ENCODE results near the gene PAQR9.

The PAQR9 gene

DNA sequence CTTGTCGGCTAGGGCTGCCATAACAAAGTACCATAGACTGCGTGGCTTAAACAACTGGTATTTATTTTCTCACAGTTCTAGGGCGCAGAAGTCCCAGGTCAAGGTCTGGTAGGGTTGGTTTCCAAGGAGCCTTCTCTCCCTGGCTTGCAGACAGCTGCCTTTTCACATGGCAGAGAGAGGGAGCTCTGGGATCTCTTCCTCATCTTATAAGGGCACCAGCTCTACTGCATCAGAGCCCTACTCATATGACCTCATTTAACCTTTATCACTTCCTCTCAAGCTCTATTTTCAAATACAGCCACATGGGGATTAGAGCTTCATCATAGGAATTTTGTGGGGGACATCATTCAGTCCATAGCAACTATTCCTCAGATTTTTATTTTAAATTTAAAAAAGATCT is 17.6 kb upstream of the PAQR9 start:
- DNase-seq, result no peak

DNA sequence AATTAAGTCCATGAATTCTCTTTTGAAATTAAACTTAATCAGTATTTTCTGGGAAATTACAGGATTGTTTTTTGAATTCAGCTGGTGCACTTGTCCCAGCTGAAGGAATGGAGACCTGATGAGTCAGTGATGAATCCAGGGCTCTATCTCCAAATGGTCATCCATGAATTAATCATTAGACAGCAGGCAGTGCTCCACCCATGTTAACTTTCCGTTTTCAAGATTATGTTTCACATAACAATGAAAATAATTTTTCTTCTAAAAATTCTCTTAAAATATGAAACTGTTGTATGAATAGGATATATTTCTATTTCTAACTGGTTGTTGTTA is 13.9 kb upstream of the PAQR9 start:
- no peak for DNase-seq

GRCh38 chr3:142976621-142977398 is 13.3 kb upstream of the PAQR9 start:
- DNase-seq, result no peak

DNA sequence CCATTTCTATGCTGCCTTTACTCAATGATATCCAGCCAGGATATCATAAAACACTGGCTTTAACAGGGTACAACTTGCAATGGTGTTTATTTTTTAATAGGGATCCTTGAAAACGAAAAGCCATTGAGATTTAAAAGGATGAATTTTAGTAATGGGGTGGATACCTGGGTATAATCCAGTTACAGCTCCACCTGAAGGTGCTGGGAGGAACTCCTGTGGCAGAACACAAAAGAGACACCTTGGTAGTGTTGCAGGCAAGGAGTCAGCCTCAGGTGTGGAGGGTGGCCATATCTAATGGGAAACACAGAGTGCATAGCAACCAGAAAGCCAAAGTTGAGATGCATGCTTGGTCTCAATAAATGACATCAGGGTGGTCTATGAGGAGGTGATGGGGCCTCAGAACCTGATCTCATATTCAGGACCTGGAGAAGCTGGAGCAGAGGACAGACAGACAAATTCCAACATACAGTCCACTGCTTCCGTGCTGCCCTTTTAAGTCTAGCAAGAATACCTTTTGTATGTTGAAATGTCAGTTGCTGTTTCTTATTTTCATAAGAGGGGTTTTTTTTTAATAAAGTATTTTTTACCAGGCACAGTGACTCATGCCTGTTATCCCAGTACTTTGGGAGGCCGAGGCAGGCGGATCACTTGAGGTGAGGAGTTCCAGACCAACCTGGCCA is 12.0 kb upstream of the PAQR9 start:
- DNase-seq, result no peak

DNA sequence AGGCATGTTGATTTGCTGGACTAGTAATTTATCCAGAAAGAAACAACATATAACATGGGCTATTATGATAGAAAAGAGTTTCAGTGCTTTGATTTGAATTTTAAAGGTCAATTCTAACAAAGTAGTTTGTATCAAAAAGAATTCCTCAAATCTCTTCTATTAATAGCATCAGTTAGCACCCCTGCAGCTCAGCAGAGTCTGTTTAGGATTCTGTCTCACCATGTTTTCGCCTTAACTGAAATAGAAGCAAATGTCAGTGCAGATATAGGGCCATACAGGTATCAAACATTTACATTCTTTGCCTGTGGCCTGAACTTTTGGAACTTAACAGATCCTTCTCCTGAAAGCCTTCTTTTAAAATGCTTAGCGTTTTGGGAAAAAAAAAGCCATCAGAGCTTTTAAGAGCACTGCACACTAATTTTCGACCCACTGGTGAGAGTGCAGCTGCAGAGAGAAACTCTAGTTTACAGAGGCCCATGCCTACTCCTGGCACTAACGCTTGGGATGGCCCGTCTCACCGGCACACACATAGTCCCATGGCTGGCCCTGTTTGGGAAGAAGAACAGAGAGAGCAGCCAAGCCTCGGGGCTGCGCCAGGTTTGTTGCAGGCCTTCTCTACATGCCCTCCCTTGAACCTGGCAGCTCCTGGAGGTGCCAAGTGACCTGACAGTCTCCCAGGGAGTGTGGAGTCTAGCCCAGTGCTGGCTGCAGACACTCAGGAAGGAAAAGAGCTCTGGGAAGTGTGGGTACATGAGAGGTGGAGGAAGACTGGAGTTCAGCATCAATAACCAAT is 9.9 kb upstream of the PAQR9 start:
- DNase-seq, result no peak

DNA sequence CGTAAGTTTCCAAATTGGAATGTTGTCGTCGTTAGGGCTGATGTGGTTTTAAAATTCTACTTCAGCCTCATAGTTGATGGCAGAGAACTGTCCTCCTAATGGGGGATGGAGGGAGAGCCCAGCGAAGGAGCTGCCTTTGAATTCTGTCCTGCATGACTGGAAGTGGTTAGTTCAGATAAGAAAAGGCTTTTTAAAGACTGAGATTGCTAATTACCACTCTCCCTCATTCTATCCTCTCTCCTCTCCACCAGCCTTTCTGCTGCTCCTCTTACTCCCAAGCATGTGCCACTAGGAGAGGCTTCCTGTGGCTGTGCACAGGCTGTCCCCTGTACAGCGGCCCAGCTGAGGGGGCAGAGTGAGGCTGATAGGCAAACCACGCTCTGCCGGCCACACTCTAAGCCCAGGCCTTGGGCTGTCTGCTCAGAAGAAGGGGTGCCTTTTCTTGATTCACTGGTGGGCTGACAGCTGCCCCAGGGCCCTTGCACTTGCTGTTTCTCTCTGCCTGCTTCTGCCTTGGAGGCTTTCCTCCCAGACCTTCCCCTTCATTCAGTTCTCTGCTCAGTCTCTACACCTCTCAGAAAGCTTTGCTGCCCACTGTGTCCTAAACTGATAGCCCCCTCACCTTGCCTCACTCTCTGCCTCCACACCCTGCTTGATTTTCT is 8.7 kb upstream of the PAQR9 start:
- DNase-seq, result no peak

DNA sequence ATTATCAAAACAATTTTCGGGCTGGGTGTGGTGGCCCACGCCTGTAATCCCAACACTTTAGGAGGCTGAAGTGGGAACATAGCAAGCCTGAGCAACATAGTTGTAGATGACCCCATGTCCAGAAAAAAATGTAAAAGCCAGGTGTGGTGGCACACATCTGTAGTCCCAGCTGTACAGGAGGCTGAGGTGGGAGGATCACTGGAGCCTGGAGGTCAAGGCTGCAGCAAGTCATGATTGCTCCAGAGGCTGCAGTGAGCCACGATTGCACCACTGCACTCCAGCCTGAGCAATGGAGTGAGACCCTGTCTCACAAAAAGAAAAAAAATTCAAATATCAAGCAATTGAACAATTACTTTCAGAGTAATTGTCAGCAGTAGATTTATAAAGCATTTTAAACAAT is 8.0 kb upstream of the PAQR9 start:
- DNase-seq, result no peak

DNA sequence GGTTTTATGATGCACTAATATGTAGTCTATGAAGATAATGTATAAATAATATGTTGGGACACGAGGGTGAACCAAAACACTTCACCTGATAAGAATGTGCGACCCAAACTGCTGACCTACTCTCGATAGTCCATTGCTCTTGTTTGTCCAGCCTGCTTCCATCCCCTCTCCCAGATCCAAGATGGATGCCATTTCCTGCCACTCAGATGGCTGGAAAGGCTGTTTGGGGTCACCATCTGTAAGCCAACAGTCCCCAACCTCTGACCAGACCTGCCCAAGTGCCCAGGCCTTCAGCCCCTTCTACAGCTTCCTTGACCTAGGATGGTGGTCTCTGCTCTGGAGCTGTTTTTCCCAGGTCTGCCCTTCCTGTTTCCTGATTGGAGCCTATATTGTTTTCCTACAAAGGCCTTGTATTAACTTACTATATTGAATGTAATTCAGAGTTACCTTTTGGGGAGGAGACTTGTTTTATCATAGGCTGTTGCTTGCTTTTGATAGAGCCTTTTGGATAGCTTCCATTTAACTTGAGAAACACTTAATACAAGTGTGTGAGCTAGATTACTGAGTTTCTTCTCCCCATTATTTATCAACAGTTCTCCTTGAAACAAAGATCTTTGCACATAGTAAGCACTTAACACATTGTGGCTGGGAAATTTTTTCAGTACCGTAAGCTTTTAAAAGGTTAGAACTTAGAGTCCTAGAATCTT is 5.0 kb upstream of the PAQR9 start:
- no peak for DNase-seq

DNA sequence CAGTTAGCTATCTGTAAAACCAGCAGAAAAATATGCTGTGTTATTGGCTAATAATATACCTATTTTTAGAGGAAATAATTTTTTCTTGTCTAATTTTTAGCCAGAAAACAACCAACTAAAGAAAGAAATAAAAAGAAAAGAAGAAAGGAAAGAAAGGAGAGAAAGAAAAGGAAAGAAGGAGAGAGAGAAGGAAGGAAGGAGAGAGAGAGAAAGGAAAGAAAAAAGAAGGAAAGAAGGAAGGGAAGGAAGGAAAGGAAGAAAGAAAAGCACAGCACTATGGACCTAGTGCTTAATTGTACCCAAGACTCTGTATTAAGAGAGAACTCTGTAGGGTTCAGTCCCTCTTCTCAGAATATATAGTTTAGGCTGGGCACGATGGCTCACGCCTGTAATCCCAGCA is 3.3 kb upstream of the PAQR9 start:
- DNase-seq, result no peak

DNA sequence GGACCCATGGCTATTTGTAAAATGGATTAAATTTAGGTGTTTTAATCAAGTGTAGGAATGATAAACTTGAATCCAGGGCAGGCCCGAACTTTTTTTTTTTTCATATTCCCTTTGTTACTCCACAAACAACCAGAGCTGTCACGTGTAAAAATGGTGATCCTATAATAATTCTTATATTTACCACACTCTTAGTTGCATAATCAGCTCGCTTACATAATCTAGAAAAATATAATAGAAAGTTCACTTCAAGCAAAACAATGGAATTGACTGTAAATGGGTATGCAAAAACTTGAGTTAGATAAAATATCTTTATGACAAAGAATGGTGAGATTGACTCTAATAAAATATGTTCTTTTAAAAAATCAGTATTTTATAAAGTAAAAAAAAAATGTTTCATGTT is 2.1 kb upstream of the PAQR9 start:
- DNase-seq, result no peak

- DNase-seq, result no peak
Measured at GRCh38 chr3:142963234-142963515, 299 bp downstream of the PAQR9 start.

DNA sequence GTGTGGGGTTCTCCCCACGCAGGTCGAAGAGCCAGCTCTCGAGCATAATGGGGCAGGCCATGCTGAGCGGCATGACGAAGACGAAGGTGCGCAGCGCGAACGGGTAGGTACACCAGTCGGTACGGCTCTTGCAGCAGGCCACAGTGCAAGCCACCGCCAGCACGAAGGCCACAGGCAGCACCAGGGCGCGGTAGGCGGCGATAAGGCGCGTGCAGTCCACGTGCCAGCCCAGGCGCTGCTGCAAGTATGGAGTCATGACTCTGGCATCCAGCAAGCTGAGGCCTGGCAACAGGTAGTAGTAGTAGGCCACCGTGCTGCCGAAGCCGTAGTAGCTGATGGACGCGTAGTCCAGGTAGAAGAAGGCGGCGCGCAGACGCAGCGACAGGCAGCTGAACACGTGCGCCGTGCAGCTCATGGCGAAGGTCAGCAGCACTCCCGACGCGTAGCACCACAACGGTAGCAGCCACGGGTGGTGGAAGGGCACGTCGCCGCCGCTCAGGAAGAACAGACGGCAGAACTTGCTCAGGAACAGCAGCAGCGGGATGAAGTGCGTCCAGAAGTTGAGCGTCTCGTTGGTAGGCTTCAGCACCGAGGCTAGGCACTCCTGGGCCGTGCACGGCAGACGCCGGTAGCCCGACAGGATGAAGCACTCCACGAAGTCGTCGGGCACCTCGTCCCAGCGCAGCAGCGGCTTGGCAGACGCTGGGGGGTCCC is 797 bp downstream of the PAQR9 start:
- no peak for DNase-seq

DNA sequence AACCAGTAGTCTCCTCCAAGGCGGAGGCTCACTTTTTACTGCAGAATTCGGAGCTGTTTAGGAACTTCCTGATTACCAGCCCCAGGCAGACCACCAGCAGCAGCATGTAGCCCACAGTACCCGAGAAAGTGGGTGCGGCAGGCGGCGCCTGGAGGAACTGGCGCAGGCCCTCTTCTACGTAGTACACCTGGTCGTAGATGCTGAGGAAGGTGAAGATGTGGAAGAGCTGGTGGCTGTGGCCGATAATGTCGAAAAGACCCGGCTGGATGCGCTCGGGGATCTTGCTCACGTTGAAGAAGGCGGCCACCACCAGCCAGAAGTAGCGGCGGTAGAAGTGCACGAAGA is 1.3 kb downstream of the PAQR9 start:
- no peak for DNase-seq

- no peak for DNase-seq
Measured at GRCh38 chr3:142961539-142961938, 1.9 kb downstream of the PAQR9 start.

- no peak for DNase-seq
Measured at GRCh38 chr3:142960322-142960850, 3.1 kb downstream of the PAQR9 start.

DNA sequence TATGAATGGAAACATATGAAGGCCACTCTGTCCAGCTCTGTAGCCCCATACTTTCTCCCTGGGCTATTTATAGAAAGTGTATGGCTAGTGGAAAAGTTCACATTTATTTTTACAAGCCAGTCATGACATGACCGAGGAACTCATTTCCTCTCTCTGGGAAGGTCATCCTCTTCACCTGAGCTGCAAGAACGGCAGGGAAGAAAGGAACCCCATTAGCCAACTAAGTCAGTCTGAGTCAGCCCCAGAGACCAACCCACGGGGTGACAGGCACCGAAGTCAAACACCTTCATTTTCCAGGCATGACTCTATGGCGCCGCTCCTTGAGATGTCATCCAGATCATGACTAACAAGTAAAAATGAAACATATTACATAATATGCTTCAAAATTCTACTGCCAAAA is 4.8 kb downstream of the PAQR9 start:
- DNase-seq, result peak; percentile 50

GRCh38 chr3:142953443-142953842 is 10.0 kb downstream of the PAQR9 start:
- no peak for DNase-seq

DNA sequence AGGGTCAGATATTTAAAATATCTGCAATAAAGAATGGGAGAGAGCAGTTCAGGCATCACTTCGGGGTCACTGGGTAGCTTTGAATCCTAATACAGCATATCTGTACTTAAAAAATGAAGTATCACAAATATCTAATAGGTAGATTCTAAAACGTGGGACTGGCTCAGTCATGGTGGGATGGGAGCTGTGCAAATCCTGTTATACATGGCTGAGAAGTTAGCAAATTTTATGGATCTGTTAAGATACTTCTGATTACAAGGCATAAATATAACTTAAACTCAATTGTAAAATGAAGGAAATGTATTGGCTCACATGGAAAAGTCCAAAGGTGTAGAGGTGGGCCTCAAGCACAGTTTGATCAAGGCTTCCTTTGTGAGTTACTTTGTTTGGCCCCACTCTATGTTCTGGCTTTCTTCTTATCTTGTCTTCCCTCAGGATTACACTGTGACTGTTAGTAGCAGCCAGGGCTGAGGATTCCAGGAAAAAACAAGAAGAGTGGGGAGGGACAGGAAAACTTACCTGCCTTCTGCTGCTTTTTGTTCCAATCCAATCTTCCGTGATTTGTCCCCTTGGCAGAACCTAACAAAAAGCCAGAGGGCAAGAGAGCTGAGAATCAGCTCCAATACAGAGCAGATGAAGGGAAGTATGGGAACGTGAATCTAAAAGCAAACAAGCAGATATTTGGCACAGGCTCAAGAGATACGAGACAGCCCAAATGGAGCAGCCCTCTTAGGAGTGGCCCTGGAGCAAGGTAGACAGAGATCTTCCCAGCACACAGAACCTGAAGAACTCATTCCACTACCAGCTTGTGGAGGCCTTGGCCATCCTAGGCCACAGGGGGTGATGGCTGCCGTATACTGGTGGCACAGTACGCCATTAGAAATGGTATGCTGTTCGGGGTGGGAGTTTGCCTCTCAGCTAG is 10.9 kb downstream of the PAQR9 start:
- no peak for DNase-seq

DNA sequence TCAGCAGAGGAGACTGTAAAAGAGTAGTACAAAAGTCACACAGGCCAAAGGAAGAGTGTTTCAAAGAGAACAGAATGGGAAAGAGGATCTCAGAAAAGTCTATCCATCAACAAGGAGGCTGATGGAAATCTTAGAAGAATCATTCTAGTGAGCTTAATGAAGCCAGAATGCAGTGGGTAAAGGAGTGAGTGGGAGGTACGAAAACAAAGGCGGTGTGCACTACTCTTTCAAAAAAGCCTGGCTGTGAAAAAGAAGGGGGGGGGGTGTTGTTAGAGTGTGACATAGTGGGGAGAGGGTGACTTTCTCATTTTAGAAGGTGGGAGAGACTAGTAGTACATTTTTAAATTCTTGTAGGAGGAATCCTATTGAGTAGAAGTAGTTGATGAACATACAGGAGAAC is 11.7 kb downstream of the PAQR9 start:
- no peak for DNase-seq

DNA sequence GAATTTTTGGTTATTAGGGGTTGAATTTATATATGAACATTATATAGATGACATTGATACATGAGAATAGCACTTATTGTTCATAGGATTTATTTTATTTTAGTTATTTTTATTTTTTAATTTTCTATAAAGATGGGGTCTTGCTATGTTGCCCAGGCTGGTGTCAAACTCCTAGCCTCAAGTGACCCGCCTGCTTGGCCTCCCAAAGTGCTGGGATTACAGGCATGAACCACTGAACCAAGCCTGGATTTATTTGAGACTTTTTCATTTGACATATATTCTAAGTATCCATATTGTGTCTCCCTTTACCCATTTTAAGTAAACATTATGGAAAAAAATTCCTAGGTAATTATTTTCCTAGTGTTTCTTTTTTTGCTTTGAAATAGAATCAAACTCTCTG is 12.5 kb downstream of the PAQR9 start:
- DNase-seq, result no peak
